Activated CD4-positive, alpha-beta T cell treated with anti-CD3 and anti-CD28 coated beads, Interleukin-2, amount 10 ng/mL, durations not matched to agents 24 days and 14 days (primary cell): ENCODE measurements around the gene TASOR2. TPM values are rescaled to one million over a fixed set of nuclear protein-coding genes. Genes with fewer than 3 reads are reported as not detected.

ENCODE experiments used
- DNase-seq: peaks from one replicate; pipeline ENCODE4 v3.0.0; 2022
- H3K27ac Mint-ChIP-seq: one replicate; pipeline ENCODE4 v1.8.0; 2022; ENCODE audit warnings: mild to moderate bottlenecking, mixed read lengths
- H3K27me3 Mint-ChIP-seq: one replicate; pipeline ENCODE4 v1.8.0; 2022; ENCODE audit warnings: mixed read lengths
- H3K36me3 Mint-ChIP-seq: one replicate; pipeline ENCODE4 v1.8.0; 2022; ENCODE audit warnings: low read depth, mild to moderate bottlenecking, mixed read lengths
- H3K4me1 Mint-ChIP-seq: one replicate; pipeline ENCODE4 v1.8.0; 2021; ENCODE audit warnings: mixed read lengths
- H3K4me3 Mint-ChIP-seq: one replicate; pipeline ENCODE4 v1.8.0; 2022; ENCODE audit warnings: mild to moderate bottlenecking, moderate library complexity, mixed read lengths
- H3K9me3 Mint-ChIP-seq: one replicate; pipeline ENCODE4 v1.8.0; 2021; ENCODE audit warnings: mixed read lengths
- intact Hi-C: fragments of 100-400 bp; cut with micrococcal nuclease; formaldehyde crosslinking; loops from one replicate; pipeline ENCODE4 v1.15.1; 2023
- total RNA-seq: library from RNA; stranded (reverse); gene quantifications from 2 replicates; pipeline ENCODE4 v1.2.3, GENCODE V29; 2022

Gene TASOR2
- total RNA-seq, 1 donor from 2014 or later: 78.2 TPM

- Mint-ChIP-seq H3K9me3 (no peaks in the 10 kb centered on the region), H3K27me3 (no peaks in the 10 kb centered on the region), H3K36me3 (peaks cover 19% of the 10 kb centered on the region), H3K27ac (peak overlapping the region; percentile 34), H3K4me3 (peak overlapping the region; percentile 76), H3K4me1 (peaks cover 38% of the 10 kb centered on the region)
- DNase-seq: no peak
- intact Hi-C loops: no loop called here
Observed at GRCh38 chr10:5711642-5712041, 27.0 kb downstream of the TASOR2 start.

GRCh38 chr10:5719546-5719945, 34.9 kb downstream of the TASOR2 start:
- intact Hi-C loops: no loop called here
- Mint-ChIP-seq H3K27ac (no peak overlapping the region), H3K4me1 (peaks cover 14% of the 10 kb centered on the region), H3K9me3 (no peaks in the 10 kb centered on the region), H3K27me3 (no peaks in the 10 kb centered on the region), H3K36me3 (peaks cover 29% of the 10 kb centered on the region), H3K4me3 (no peak overlapping the region)
- DNase-seq: no peak

- Mint-ChIP-seq H3K36me3 (peaks cover 31% of the 10 kb centered on the region), H3K4me1 (peaks cover 12% of the 10 kb centered on the region)
Observed at GRCh38 chr10:5720182-5720581, 35.5 kb downstream of the TASOR2 start.

GRCh38 chr10:5723692-5724091, 39.1 kb downstream of the TASOR2 start:
- Mint-ChIP-seq H3K9me3 (no peaks in the 10 kb centered on the region), H3K36me3 (peaks cover 43% of the 10 kb centered on the region), H3K4me1 (peaks cover 9% of the 10 kb centered on the region), H3K27ac (no peak overlapping the region), H3K4me3 (no peak overlapping the region), H3K27me3 (no peaks in the 10 kb centered on the region)
- no peak for DNase-seq
- intact Hi-C loops: loop anchor here (5.0 kb wide), 1 partner anchor 44 kb away; no protein-coding TSS in a partner anchor

More at GRCh38 chr10:5720182-5720581, 35.5 kb downstream of the TASOR2 start:
- DNase-seq: no peak
- no peaks in the 10 kb centered on the region for H3K27me3 Mint-ChIP-seq
- H3K9me3 Mint-ChIP-seq: no peaks in the 10 kb centered on the region
- intact Hi-C loops: loop anchor here (5.0 kb wide), 1 partner anchor 47 kb away; no protein-coding TSS in a partner anchor
- no peak overlapping the region for H3K27ac Mint-ChIP-seq
- no peak overlapping the region for H3K4me3 Mint-ChIP-seq

- peaks cover 59% of the 10 kb centered on the region for H3K36me3 Mint-ChIP-seq
Observed at GRCh38 chr10:5730766-5731165, 46.1 kb downstream of the TASOR2 start.

GRCh38 chr10:5731559-5731958, 46.9 kb downstream of the TASOR2 start:
- intact Hi-C loops: loop anchor here (2.0 kb wide), 1 partner anchor 47 kb away; the partner anchor contains the start of gene TASOR2
- DNase-seq: no peak
- peaks cover 28% of the 10 kb centered on the region for H3K4me1 Mint-ChIP-seq
- H3K4me3 Mint-ChIP-seq: peak overlapping the region; percentile 13
- H3K9me3 Mint-ChIP-seq: no peaks in the 10 kb centered on the region
- H3K27me3 Mint-ChIP-seq: no peaks in the 10 kb centered on the region
- H3K36me3 Mint-ChIP-seq: peaks cover 54% of the 10 kb centered on the region
- peak overlapping the region; percentile 73 for H3K27ac Mint-ChIP-seq

More at GRCh38 chr10:5730766-5731165, 46.1 kb downstream of the TASOR2 start:
- H3K27me3 Mint-ChIP-seq: no peaks in the 10 kb centered on the region
- H3K4me3 Mint-ChIP-seq: peak overlapping the region; percentile 65
- intact Hi-C loops: loop anchor here (2.0 kb wide), 1 partner anchor 46 kb away; the partner anchor contains the start of gene TASOR2
- DNase-seq: no peak
- peak overlapping the region; percentile 73 for H3K27ac Mint-ChIP-seq
- H3K9me3 Mint-ChIP-seq: no peaks in the 10 kb centered on the region
- H3K4me1 Mint-ChIP-seq: peaks cover 28% of the 10 kb centered on the region

- Mint-ChIP-seq H3K27me3 (no peaks in the 10 kb centered on the region), H3K9me3 (no peaks in the 10 kb centered on the region), H3K4me3 (no peak overlapping the region), H3K27ac (peak overlapping the region; percentile 73), H3K36me3 (peaks cover 51% of the 10 kb centered on the region), H3K4me1 (peaks cover 30% of the 10 kb centered on the region)
- intact Hi-C loops: no loop called here
- no peak for DNase-seq
Observed at GRCh38 chr10:5732141-5732540, 47.5 kb downstream of the TASOR2 start.

Other genes with a start within 250 kb of the TASOR2 start
- not detected in 2 replicates for gene CALML5, start 185.3 kb upstream of the TASOR2 start, total RNA-seq
- not detected in 2 replicates for gene CALML3, start 159.9 kb upstream of the TASOR2 start, total RNA-seq
- 13.5 and 14.5 TPM in 2 replicates for gene ASB13, start 18.2 kb upstream of the TASOR2 start, total RNA-seq
- gene GDI2, start 128.6 kb downstream of the TASOR2 start, total RNA-seq: 305 and 307 TPM in 2 replicates
- 10.8 and 12.2 TPM in 2 replicates for gene ANKRD16, start 205.1 kb downstream of the TASOR2 start, total RNA-seq
- gene FBH1, start 205.4 kb downstream of the TASOR2 start, total RNA-seq: 58.4 and 62.9 TPM in 2 replicates